Colon (tissue), 2 donors: ENCODE data around the gene LYPD1.

ENCODE experiments used
- FAIRE-seq: peaks from 2 replicates; lab custom pipeline; 2012; peaks lifted over from hg19 to GRCh38; lab: Jason Lieb, UNC
- donor health status: control.
- donor health status: control.

LYPD1 gene

GRCh38 chr2:132632000-132632649 lies 37.9 kb downstream of the LYPD1 start:
- no peak for FAIRE-seq

GRCh38 chr2:132627536-132627935 lies 42.5 kb downstream of the LYPD1 start:
- FAIRE-seq, result no peak

- no peak for FAIRE-seq
These were observed 46.7 kb downstream of the LYPD1 start for GRCh38 chr2:132623096-132623839.

- no peak for FAIRE-seq
These were observed 48.7 kb downstream of the LYPD1 start for GRCh38 chr2:132621131-132621875.

GRCh38 chr2:132620115-132620514 lies 49.9 kb downstream of the LYPD1 start:
- no peak for FAIRE-seq

- FAIRE-seq, result no peak
These were observed 51.3 kb downstream of the LYPD1 start for GRCh38 chr2:132618734-132619133.

- no peak for FAIRE-seq
These were observed 52.0 kb downstream of the LYPD1 start for GRCh38 chr2:132617989-132618388.

- no peak for FAIRE-seq
These were observed 54.5 kb downstream of the LYPD1 start for GRCh38 chr2:132615329-132616085.

- no peak for FAIRE-seq
These were observed 58.3 kb downstream of the LYPD1 start for GRCh38 chr2:132611719-132612118.

- no peak for FAIRE-seq
These were observed 60.7 kb downstream of the LYPD1 start for GRCh38 chr2:132609101-132609890.

- FAIRE-seq, result no peak
These were observed 61.7 kb downstream of the LYPD1 start for GRCh38 chr2:132608311-132608710.

GRCh38 chr2:132607426-132608090 lies 62.4 kb downstream of the LYPD1 start:
- FAIRE-seq, result no peak

- FAIRE-seq, result no peak
These were observed 63.4 kb downstream of the LYPD1 start for GRCh38 chr2:132606649-132607048.

GRCh38 chr2:132605236-132606180 lies 64.5 kb downstream of the LYPD1 start:
- FAIRE-seq, result no peak

- no peak for FAIRE-seq
These were observed 65.4 kb downstream of the LYPD1 start for GRCh38 chr2:132604561-132604960.

GRCh38 chr2:132599556-132599955 lies 70.4 kb downstream of the LYPD1 start:
- FAIRE-seq, result no peak

- FAIRE-seq, result no peak
These were observed 71.5 kb downstream of the LYPD1 start for GRCh38 chr2:132598536-132598935.

- no peak for FAIRE-seq
These were observed 72.2 kb downstream of the LYPD1 start for GRCh38 chr2:132597831-132598230.

GRCh38 chr2:132597166-132597565 lies 72.8 kb downstream of the LYPD1 start:
- no peak for FAIRE-seq

- no peak for FAIRE-seq
These were observed 74.3 kb downstream of the LYPD1 start for GRCh38 chr2:132595693-132596092.
